Measurements from ENCODE around the gene ING3. TPM values are rescaled to one million over a fixed set of nuclear protein-coding genes. Genes with fewer than 3 reads are reported as not detected.

The ING3 gene
- total and polyA plus RNA-seq, 8 donors, result 6.2 to 10.8 (median 7.6) TPM

- peaks cover 4 to 56% (median 13%) of the 10 kb centered on the region in 3 donors for H3K36me3 ChIP-seq
- ATAC-seq, result no peak
- H3K27me3 ChIP-seq, result no peaks in the 10 kb centered on the region
- no peak for TF ChIP-seq CTCF (IDR thresholded peaks at IDR 0.05)
- no peak overlapping the region for H3K27ac ChIP-seq
- H3K4me1 ChIP-seq, result no peaks in the 10 kb centered on the region
- no peak for DNase-seq
- no peak for FAIRE-seq
- intact Hi-C loops (cut with DNase I), result no loop called here
- H3K9me3 ChIP-seq, result no peaks in the 10 kb centered on the region
- no peak overlapping the region for H3K4me3 ChIP-seq
Measured at GRCh38 chr7:120966961-120967360, 16.4 kb downstream of the ING3 start.

GRCh38 chr7:120973849-120974248, 23.3 kb downstream of the ING3 start:
- peaks cover 0 to 53% (median 18%) of the 10 kb centered on the region in 3 donors for H3K36me3 ChIP-seq
- ATAC-seq (no peak), FAIRE-seq (no peak), DNase-seq (no peak)
- no peak overlapping the region for H3K27ac ChIP-seq
- no peaks in the 10 kb centered on the region for H3K4me1 ChIP-seq
- WGBS, 2 donors, result 87 to 97% methylated on average over 1 of the region's 1 CpG
- no peak for TF ChIP-seq CTCF (IDR thresholded peaks at IDR 0.05)
- intact Hi-C loops (cut with DNase I), result no loop called here
- no peaks in the 10 kb centered on the region for H3K9me3 ChIP-seq
- no peak overlapping the region for H3K4me3 ChIP-seq
- no peaks in the 10 kb centered on the region for H3K27me3 ChIP-seq

- FAIRE-seq, result peak; percentile 9
- H3K27ac ChIP-seq, result no peak overlapping the region
- no peak for DNase-seq
- no peak overlapping the region for H3K4me3 ChIP-seq
- H3K4me1 ChIP-seq, result no peaks in the 10 kb centered on the region
- H3K36me3 ChIP-seq, result peaks cover 0 to 7% (median 2%) of the 10 kb centered on the region in 3 donors
- no peaks in the 10 kb centered on the region for H3K27me3 ChIP-seq
- intact Hi-C loops (cut with DNase I), result loop anchor here in 1 of 3 donors (10.0 kb wide), 1 partner anchor 105 kb away; no protein-coding TSS in a partner anchor
- no peak for ATAC-seq
- no peaks in the 10 kb centered on the region for H3K9me3 ChIP-seq
- no peak for TF ChIP-seq CTCF (IDR thresholded peaks at IDR 0.05)
- 5 to 9% methylated on average over 1 of the region's 1 CpG for WGBS, 2 donors
Measured at GRCh38 chr7:120979765-120980499, 29.4 kb downstream of the ING3 start.

- TF ChIP-seq CTCF (IDR thresholded peaks at IDR 0.05), result no peak
- ATAC-seq, result no peak
- no peak for DNase-seq
- Histone ChIP-seq H3K4me1 (no peaks in the 10 kb centered on the region), H3K9me3 (no peaks in the 10 kb centered on the region), H3K27me3 (no peaks in the 10 kb centered on the region), H3K36me3 (peaks cover 0 to 4% (median 0%) of the 10 kb centered on the region in 3 donors), H3K27ac (no peak overlapping the region), H3K4me3 (no peak overlapping the region)
- no peak for FAIRE-seq
- intact Hi-C loops (cut with DNase I), result loop anchor here in 1 of 3 donors (10.0 kb wide), 1 partner anchor 104 kb away; no protein-coding TSS in a partner anchor
- WGBS, 2 donors, result 68 to 84% methylated on average over 1 of the region's 1 CpG
Measured at GRCh38 chr7:120981117-120981516, 30.5 kb downstream of the ING3 start.
